H1 (cell line): ENCODE data around the gene DPP10. TPM values are rescaled to one million over a fixed set of nuclear protein-coding genes. Genes with fewer than 3 reads are reported as not detected.

Experiments
- CTCF ChIA-PET: fragments of 300-600 bp; sonication (Branson Sonifier 250); formaldehyde crosslinking; loops from one replicate; lab custom pipeline; 2021; ENCODE audit not compliant: partially characterized antibody; lab: Charles Lee
- POLR2A ChIA-PET: fragments of 300-600 bp; sonication (Branson Sonifier 250); formaldehyde crosslinking; loops from one replicate; lab custom pipeline; 2021; ENCODE audit warnings: inconsistent platforms; ENCODE audit not compliant: partially characterized antibody; lab: Charles Lee
- DNase-seq, 2 experiments: peaks; one replicate each; pipeline versions ENCODE4 v3.0.0 to v3.0.0-alpha.2; 2010 to 2022; ENCODE audit warnings: low spot score in 2 of 2, low read depth in 1 of 2, mixed read lengths in 1 of 2
- FAIRE-seq: peaks from 2 replicates; lab custom pipeline; 2011; peaks lifted over from hg19 to GRCh38; lab: Jason Lieb, UNC
- H2AFZ ChIP-seq: 2 replicates; pipeline ENCODE4 v1.8.1; 2012; ENCODE audit warnings: low read length, inconsistent platforms
- H2AK5ac ChIP-seq: 2 replicates; pipeline ENCODE4 v1.6.1; 2013; ENCODE audit warnings: low read depth, low read length
- H2BK120ac ChIP-seq: replicated peaks from 2 replicates; pipeline ENCODE3; 2013; ENCODE audit warnings: low read depth, low read length, inconsistent platforms
- H2BK12ac ChIP-seq: 2 replicates; pipeline ENCODE4 v1.6.1; 2013; ENCODE audit warnings: low read depth, low read length
- H2BK15ac ChIP-seq: 2 replicates; pipeline ENCODE4 v1.6.1; 2013; ENCODE audit warnings: low read length
- H2BK20ac ChIP-seq: 2 replicates; pipeline ENCODE4 v1.6.1; 2013; ENCODE audit warnings: low read length
- H2BK5ac ChIP-seq: 2 replicates; pipeline ENCODE4 v1.6.1; 2013; ENCODE audit warnings: low read depth, low read length
- H3K14ac ChIP-seq: 2 replicates; pipeline ENCODE4 v1.6.1; 2013; ENCODE audit warnings: inconsistent platforms; ENCODE audit not compliant: insufficient read length
- H3K18ac ChIP-seq: 2 replicates; pipeline ENCODE4 v1.6.1; 2013; ENCODE audit warnings: low read length; ENCODE audit errors: extremely low read depth
- H3K23ac ChIP-seq: 2 replicates; pipeline ENCODE4 v1.6.1; 2013; ENCODE audit warnings: inconsistent platforms; ENCODE audit not compliant: insufficient read length
- H3K23me2 ChIP-seq: 2 replicates; pipeline ENCODE4 v1.6.1; 2013; ENCODE audit warnings: low read depth, low read length
- H3K27ac ChIP-seq: 2 replicates; pipeline ENCODE4 v1.6.1; 2011; ENCODE audit warnings: low read depth, low read length, inconsistent platforms
- H3K27me3 ChIP-seq, 4 experiments: replicated peaks in 1 of 4; 1 replicate in 1 of 4; 2 replicates in 3 of 4; pipeline versions ENCODE4 v1.6.1 to v1.8.1; 2011 to 2013; ENCODE audit warnings: low read length in 3 of 4, mild to moderate bottlenecking in 3 of 4, inconsistent platforms in 2 of 4, mixed read lengths in 2 of 4, moderate library complexity in 1 of 4; ENCODE audit not compliant: control insufficient read depth in 3 of 4, insufficient read depth in 3 of 4; ENCODE audit errors: extremely low read depth in 1 of 4
- H3K36me3 ChIP-seq, 4 experiments: 2 replicates each; pipeline versions ENCODE4 v1.6.1 to v1.8.1; 2011 to 2013; ENCODE audit warnings: mild to moderate bottlenecking in 4 of 4, low read length in 3 of 4, moderate library complexity in 2 of 4, control low read depth in 1 of 4, inconsistent platforms in 1 of 4; ENCODE audit not compliant: insufficient read depth in 4 of 4, control insufficient read depth in 2 of 4
- H3K4ac ChIP-seq: replicated peaks from 2 replicates; pipeline ENCODE3; 2013; ENCODE audit warnings: low read length, low read depth, mixed read lengths, inconsistent platforms; ENCODE audit not compliant: insufficient read length
- H3K4me1 ChIP-seq, 4 experiments: replicated peaks in 1 of 4; 1 replicate in 1 of 4; 2 replicates in 3 of 4; pipeline versions ENCODE4 v1.6.1 to v1.8.1; 2011 to 2013; ENCODE audit warnings: low read length in 3 of 4, inconsistent platforms in 2 of 4, mixed read lengths in 1 of 4; ENCODE audit not compliant: insufficient read depth in 4 of 4, control insufficient read depth in 3 of 4
- H3K4me2 ChIP-seq, 2 experiments: 2 replicates each; pipeline versions ENCODE4 v1.6.1 to v1.8.1; 2011 to 2013; ENCODE audit warnings: low read depth in 2 of 2, low read length in 2 of 2, control low read depth in 1 of 2, inconsistent platforms in 1 of 2, mild to moderate bottlenecking in 1 of 2; ENCODE audit not compliant: insufficient read depth in 1 of 2
- H3K4me3 ChIP-seq, 4 experiments: fragments of 200-600, 300-600 bp in 1 of 4; sonication (generic), shearing (Covaris generic), sonication (Bioruptor Twin) in 1 of 4; 2 replicates each; pipeline versions ENCODE4 v1.5.1 to v1.8.1; 2011 to 2016; ENCODE audit warnings: low read length in 4 of 4, low read depth in 3 of 4, control low read depth in 2 of 4, inconsistent platforms in 2 of 4, mild to moderate bottlenecking in 2 of 4, mixed read lengths in 1 of 4, moderate library complexity in 1 of 4; ENCODE audit not compliant: insufficient read depth in 2 of 4; ENCODE audit errors: extremely low read depth in 1 of 4
- H3K56ac ChIP-seq: replicated peaks from 2 replicates; pipeline ENCODE3; 2013; ENCODE audit warnings: low read depth, mild to moderate bottlenecking, mixed read lengths, low read length, inconsistent platforms; ENCODE audit not compliant: insufficient read length
- H3K79me1 ChIP-seq: 2 replicates; pipeline ENCODE4 v1.6.1; 2013; ENCODE audit warnings: low read depth, low read length, control low read depth
- H3K79me2 ChIP-seq, 2 experiments: 2 replicates each; pipeline versions ENCODE4 v1.6.1 to v1.8.1; 2012 to 2013; ENCODE audit warnings: low read length in 2 of 2, mild to moderate bottlenecking in 2 of 2, inconsistent platforms in 1 of 2; ENCODE audit not compliant: insufficient read depth in 2 of 2, control insufficient read depth in 1 of 2
- H3K9ac ChIP-seq, 4 experiments: replicated peaks in 1 of 4; 1 replicate in 1 of 4; 2 replicates in 3 of 4; pipeline versions ENCODE4 v1.6.1 to v1.8.1; 2011 to 2013; ENCODE audit warnings: low read depth in 3 of 4, low read length in 3 of 4, control low read depth in 2 of 4, mild to moderate bottlenecking in 2 of 4, moderate library complexity in 2 of 4, inconsistent platforms in 1 of 4; ENCODE audit errors: extremely low read depth in 1 of 4
- H3K9me3 ChIP-seq, 2 experiments: 2 replicates each; pipeline versions ENCODE4 v1.6.1 to v1.8.1; 2012 to 2013; ENCODE audit warnings: mild to moderate bottlenecking in 2 of 2, moderate library complexity in 2 of 2, control low read depth in 1 of 2, inconsistent platforms in 1 of 2, low read depth in 1 of 2, low read length in 1 of 2, mixed read lengths in 1 of 2; ENCODE audit not compliant: insufficient read depth in 2 of 2
- H4K20me1 ChIP-seq, 2 experiments: replicated peaks in 1 of 2; 2 replicates each; pipeline versions ENCODE3 to v1.8.1; 2011 to 2013; ENCODE audit warnings: inconsistent platforms in 2 of 2, low read length in 2 of 2, mild to moderate bottlenecking in 1 of 2; ENCODE audit not compliant: insufficient read depth in 2 of 2, control insufficient read depth in 1 of 2
- H4K5ac ChIP-seq: 2 replicates; pipeline ENCODE4 v1.6.1; 2013; ENCODE audit warnings: low read length, low read depth, mixed read lengths, inconsistent platforms; ENCODE audit not compliant: insufficient read length
- H4K8ac ChIP-seq: 2 replicates; pipeline ENCODE4 v1.8.0; 2013; ENCODE audit warnings: mild to moderate bottlenecking, moderate library complexity, low read length, inconsistent platforms; ENCODE audit not compliant: insufficient read depth; ENCODE audit errors: extremely low read depth
- H4K91ac ChIP-seq: replicated peaks from 2 replicates; pipeline ENCODE3; 2013; ENCODE audit warnings: low read length, mixed read lengths, inconsistent platforms; ENCODE audit not compliant: insufficient read length
- KDM1A ChIP-seq: fragments of 200-600, 300-600 bp; sonication (generic); IDR thresholded peaks from 2 replicates; pipeline ENCODE4 v1.7.1; 2016; ENCODE audit warnings: mild to moderate bottlenecking, low read length, borderline replicate concordance
- NANOG ChIP-seq: IDR thresholded peaks from 2 replicates; pipeline ENCODE4 v1.6.1; 2011; ENCODE audit warnings: low read length, low read depth, mild to moderate bottlenecking, inconsistent platforms; ENCODE audit not compliant: insufficient read depth, poor library complexity, severe bottlenecking
- whole genome bisulfite sequencing, 2 experiments: shearing (Covaris generic) in 1 of 2; methylation state at CpG; one replicate each; pipeline versions ENCODE4 v1.1.6 to v1.1.7; 2013 to 2015; ENCODE audit warnings: low lambda C conversion rate in 2 of 2, mixed read lengths in 2 of 2, inconsistent platforms in 1 of 2, low coverage in 1 of 2, missing lambda C conversion rate in 1 of 2; ENCODE audit not compliant: insufficient replicate concordance in 2 of 2, insufficient coverage in 1 of 2, insufficient read length in 1 of 2; ENCODE audit errors: extremely low coverage in 1 of 2, missing lambda C conversion rate in 1 of 2; 5-methylcytosine and 5-hydroxymethylcytosine counted together
- polyA plus RNA-seq, 7 experiments: library from polyadenylated mRNA; depleted of rRNA in 3 of 7; stranded (reverse) in 5 of 7; unstranded in 2 of 7; fragments of >200 nt in 5 of 7; fragments of 200-250 nt in 2 of 7; gene quantifications; 1 replicate in 5 of 7; 2 replicates in 1 of 7; 4 replicates in 1 of 7; pipeline versions ENCODE4 v1.2.1 to v1.2.3, GENCODE V29; 2011 to 2013; ENCODE audit warnings: missing spikeins in 2 of 7, mixed read lengths in 2 of 7
- total RNA-seq: library from RNA; stranded (reverse); fragmentation: NEBNext Ultra II Directional; extraction: Animal tissue kit (Norgen Biotek cat#: 25700); gene quantifications from 2 replicates; pipeline ENCODE4 v1.2.1, GENCODE V29; 2021

DPP10 gene
- total and polyA plus RNA-seq, 2 of the 8 experiments (the other 6 are each of a cell fraction or from before 2014, with no cell fraction given) = 3.3 to 7.2 TPM

GRCh38 chr2:115161771-115162493 lies 719.5 kb downstream of the DPP10 start:
- Histone ChIP-seq H3K27ac (no peak overlapping the region), H2BK20ac (no peak overlapping the region), H2AK5ac (no peak overlapping the region), H4K20me1 (peaks cover 12 to 13% of the 10 kb centered on the region in 2 experiments), H3K27me3 (peaks cover 2 to 27% (median 25%) of the 10 kb centered on the region in 4 experiments), H3K56ac (no peak overlapping the region), H2BK5ac (no peak overlapping the region), H3K4me1 (peaks cover 0 to 3% (median 0%) of the 10 kb centered on the region in 4 experiments; a peak in 3 of 7 replicates), H3K23ac (no peak overlapping the region), H3K4me2 (peak overlapping the region; percentile 96 to 97), H2BK15ac (no peak overlapping the region), H3K79me2 (peaks cover 0 to 10% of the 10 kb centered on the region in 2 experiments; a peak in 2 of 4 replicates), H3K9ac (no peak overlapping the region), H3K4ac (no peak overlapping the region), H3K36me3 (no peaks in the 10 kb centered on the region), H2BK12ac (no peak overlapping the region), H3K14ac (no peak overlapping the region), H2AFZ (peak overlapping the region; percentile 38; the same call in 1 of the 2 replicates), H4K5ac (no peak overlapping the region), H4K91ac (no peak overlapping the region), H3K4me3 (peak overlapping the region; percentile 64 to 86 (median 73)), H2BK120ac (no peak overlapping the region), H3K79me1 (no peaks in the 10 kb centered on the region), H4K8ac (no peak overlapping the region), H3K9me3 (no peaks in the 10 kb centered on the region), H3K18ac (no peak overlapping the region; the same call in 1 of the 2 replicates), H3K23me2 (peaks cover 11% of the 10 kb centered on the region)
- POLR2A ChIA-PET = no interaction called here
- FAIRE-seq (no peak), DNase-seq (peak in 1 of 2 experiments; percentile 75)
- CTCF ChIA-PET = interaction anchor here (2.1 kb wide), 1 partner anchor 8 kb away, joined by 6 read pairs; no protein-coding TSS in a partner anchor
- 2% methylated on average over 27 of the region's 83 CpGs; no CpG with 5 or more reads in 1 of the 2 experiments for WGBS, 2 experiments
- TF ChIP-seq KDM1A (peak; percentile 36; the same call in 1 of the 2 replicates), NANOG (no peak)
